GM18873 (cell line): Measurements from ENCODE around the gene KLK2.

ENCODE experiments used
- ATAC-seq: cut with Tn5 transposase; IDR thresholded peaks from one replicate; pipeline ENCODE4 v1.9.1; 2021; ENCODE audit warnings: mild to moderate bottlenecking, moderate library complexity, moderate number of reproducible peaks; ENCODE audit not compliant: unreplicated experiment, low FRiP score

KLK2 gene

GRCh38 chr19:50921426-50922316, 48.4 kb downstream of the KLK2 start:
- ATAC-seq: no peak

GRCh38 chr19:50922317-50922853, 49.1 kb downstream of the KLK2 start:
- no peak for ATAC-seq

DNA sequence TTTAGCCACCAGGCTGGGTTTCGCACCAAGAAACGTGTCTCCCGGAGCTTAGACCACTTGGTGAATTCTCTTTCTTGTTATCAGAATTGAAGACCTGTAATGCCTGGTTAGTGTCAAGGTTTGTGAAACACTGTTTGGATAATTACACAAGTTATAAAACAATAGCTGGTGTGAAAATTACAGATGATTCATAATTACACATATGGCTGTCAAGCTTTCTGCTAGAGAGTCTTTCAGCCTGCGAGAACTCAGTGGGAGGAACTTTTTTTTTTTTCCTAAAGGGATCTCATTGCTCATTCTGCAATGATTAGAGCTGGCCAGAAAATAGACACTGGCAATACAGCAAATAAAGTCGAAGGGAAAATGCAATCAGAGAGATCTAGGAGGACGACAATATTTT, 51.3 kb downstream of the KLK2 start:
- ATAC-seq: no peak

GRCh38 chr19:50925734-50926133, 52.5 kb downstream of the KLK2 start:
- ATAC-seq: no peak

DNA sequence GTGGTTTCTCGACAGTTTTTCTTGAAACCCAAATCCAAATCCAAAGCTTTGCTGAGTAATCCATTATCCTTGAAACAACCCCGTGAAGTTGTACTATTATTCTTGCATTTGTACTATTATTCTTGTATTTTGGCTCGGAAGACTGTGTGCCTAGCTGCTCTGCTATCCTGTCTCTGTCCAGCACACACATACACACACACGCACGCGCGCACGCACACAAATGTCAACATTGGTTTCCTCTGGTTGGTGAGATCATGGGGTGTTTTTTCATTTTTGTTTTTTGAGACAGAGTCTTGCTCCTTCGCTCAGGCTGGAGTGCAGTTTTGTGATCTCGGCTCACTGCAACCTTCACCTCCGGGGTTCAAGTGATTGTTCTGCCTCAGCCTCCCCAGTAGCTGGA, 52.9 kb downstream of the KLK2 start:
- ATAC-seq: no peak

GRCh38 chr19:50928831-50929230, 55.6 kb downstream of the KLK2 start:
- ATAC-seq: no peak
